Limb (tissue), 2 donors: Measurements from ENCODE around the gene FLRT2.

Experiments
- DNase-seq, 2 donors: peaks; one replicate each; pipeline ENCODE4 v3.0.0-alpha.2; 2016; ENCODE audit errors: extremely low spot score in 2 of 2

Gene FLRT2

GRCh38 chr14:85531141-85531586 is 1.2 kb downstream of the FLRT2 start:
- DNase-seq, result peak; percentile 60 to 82

GRCh38 chr14:85531587-85532373 is 1.8 kb downstream of the FLRT2 start:
- DNase-seq, result peak; percentile 81 to 85

DNA sequence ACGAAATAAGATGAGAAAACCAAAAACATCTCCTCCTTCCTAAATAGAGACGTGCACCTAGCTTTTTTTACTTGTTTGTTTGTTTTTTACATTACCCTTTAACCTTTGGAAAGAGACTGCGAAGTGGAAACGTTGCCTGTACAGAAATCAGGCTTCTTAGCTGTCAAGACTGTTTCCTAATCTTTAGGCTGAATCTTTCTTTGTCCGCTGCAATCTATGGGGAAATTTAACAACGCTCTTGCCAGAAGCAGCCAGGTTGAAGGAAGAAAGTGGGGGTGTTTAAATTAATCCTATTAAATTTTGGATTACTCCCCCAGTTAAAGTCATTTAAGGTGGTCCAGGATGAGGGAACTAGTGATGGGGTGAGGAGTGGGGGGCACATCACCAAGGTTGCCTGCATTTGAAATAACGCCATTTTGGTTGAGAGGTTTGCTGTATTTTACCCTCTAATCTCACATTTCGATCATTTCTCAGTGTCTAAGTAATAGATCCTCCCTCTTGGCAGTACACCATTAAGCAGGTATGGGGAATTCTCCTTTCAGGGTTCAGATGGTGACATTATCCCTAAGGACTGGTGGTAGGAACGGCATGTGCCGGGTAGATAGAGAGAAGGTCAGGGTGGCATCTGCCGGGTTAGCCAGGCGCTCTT is 2.6 kb downstream of the FLRT2 start:
- peak in 1 of 2 donors; percentile 15 for DNase-seq

DNA sequence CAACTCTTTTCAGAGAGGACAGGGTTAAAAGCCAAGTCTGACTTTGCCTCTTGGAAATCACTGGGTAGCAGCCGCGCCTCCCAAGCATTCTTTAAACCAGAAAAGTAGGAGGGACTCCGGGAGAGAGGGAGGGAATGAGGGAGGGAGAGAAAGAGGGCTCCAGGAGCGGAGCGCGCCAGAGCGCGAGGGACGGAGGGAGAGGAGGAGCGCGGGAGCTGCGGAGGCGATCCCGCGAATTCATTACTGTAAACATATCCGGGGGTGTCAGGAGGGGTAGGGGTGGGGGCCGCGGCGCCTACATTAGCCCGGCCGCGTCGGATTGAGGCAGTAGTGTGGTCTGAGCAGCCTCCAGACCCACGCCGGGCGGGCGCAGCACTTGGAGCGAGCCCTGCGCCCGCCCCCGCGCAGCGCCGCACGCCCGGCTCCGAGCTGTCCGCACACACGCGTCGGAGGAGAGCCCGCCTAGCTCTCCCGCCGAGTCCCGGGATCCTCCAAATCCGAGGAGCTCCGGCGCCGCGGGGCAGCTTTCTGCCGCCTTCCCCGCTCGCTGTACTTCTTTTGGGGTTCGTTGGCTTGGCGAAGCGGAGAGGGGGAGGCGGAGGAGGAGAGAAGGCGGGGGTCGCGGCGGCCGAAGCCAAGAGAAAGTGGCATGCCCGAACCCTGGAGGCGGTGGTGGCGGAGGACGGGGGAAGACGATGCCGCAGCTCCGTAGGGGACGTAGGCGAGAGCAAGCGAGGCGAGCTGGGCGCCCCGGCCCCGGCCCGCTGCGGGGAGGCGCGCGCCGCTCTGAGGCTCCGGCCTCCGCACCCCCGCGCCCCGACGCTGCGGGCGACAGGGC is 3.3 kb downstream of the FLRT2 start:
- DNase-seq, result peak; percentile 86 to 92

GRCh38 chr14:85533861-85534291 is 3.9 kb downstream of the FLRT2 start:
- DNase-seq, result peak; percentile 18 to 74

GRCh38 chr14:85534458-85535293 is 4.7 kb downstream of the FLRT2 start:
- DNase-seq, result peak; percentile 18 to 62

DNA sequence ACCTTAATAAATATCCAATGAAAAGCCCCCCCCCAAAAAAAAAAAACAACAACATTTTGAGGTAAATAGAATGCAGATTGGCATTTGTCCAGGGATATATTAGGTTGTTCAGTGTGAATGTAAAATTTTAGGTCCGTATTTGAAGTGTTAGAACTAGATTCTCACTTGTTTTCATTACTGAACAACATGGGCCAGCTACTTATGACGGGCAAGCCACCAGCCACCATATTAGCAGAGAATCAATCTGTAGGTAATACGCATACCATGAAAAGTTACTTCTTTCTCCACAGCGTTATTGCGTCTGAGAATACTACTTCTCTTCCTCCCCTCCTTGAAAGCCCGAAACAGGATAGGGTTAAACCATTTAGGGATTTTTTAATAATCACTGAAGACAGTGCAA is 5.4 kb downstream of the FLRT2 start:
- peak in 1 of 2 donors; percentile 29 for DNase-seq

DNA sequence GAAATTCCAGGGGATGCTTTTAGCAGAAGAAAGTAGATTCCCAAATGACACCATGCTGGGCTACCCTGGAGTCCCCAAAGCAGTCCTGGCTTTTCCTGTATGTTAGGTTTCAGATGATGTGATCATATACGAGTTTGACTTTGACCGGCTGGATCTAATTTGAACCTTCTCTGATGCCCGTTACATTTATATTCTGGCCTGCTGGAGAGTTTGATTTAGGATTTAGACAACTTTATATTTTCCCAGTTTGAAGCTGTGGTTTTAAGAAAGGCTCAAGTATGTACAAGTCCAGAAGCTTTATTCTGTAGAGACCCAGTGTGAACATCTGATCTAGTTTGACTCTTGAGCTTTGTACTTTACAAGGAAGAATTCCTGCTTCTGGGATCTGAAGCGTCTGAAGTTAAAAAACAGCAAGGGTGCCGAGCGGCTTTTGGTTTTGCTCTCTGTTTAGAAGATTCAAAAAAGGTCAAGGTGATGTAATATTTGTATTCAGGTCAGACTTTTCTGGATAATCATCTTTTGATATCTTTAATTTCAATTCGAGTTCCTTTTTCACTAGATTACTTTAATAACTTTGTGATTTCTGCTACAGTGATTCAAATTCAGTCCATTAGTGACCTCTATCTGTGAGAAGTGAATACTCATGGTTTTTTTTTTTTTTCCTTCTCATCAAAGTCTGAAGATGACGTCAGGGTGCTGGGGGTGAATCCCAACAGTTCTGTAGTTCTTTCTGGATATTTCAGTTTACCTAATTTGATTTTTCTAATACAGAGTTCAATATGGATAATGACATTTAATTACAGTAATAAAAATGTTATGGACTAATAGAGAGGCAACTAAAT is 6.3 kb downstream of the FLRT2 start:
- DNase-seq, result peak; percentile 42 to 85

DNA sequence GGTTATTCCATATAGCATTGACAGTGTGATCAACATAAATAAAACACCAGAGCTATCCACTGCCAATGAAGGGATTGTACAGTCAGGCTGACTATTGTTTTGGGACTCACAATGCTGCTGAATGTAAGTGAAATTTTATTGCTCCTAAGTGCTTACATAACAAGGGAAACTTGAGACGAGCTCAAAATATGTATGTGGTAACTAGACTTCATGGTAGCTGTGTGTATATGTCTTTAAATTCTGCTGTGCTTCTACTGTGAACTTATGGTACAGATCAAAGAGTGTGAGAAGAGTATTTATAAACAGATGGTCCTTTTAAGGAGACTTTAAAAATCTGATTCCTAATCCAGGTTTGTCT is 6.9 kb downstream of the FLRT2 start:
- DNase-seq, result peak in 1 of 2 donors; percentile 62

- no peak for DNase-seq
Measured at GRCh38 chr14:85537526-85537925, 7.6 kb downstream of the FLRT2 start.

- DNase-seq, result peak in 1 of 2 donors; percentile 30
Measured at GRCh38 chr14:85538636-85539035, 8.7 kb downstream of the FLRT2 start.

DNA sequence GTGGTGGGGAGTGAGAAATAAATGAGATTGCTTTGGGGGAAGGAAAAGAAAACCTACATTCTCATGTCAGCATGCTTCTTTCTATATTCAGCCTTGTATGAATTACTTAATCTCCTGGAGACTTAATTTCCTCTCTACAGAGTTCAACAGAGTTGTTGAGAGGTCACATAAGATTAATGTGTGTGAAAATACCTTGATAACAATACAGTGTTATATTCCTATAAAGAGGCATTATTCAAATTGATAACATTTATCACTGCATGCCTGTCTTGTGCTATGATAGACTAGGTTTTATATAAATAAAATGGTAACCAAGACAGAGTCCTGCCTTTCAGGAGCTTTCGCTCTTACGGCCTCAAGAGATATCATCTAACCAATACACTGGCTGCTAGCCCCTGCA is 9.6 kb downstream of the FLRT2 start:
- DNase-seq, result no peak

GRCh38 chr14:85542623-85543022 is 12.7 kb downstream of the FLRT2 start:
- no peak for DNase-seq

DNA sequence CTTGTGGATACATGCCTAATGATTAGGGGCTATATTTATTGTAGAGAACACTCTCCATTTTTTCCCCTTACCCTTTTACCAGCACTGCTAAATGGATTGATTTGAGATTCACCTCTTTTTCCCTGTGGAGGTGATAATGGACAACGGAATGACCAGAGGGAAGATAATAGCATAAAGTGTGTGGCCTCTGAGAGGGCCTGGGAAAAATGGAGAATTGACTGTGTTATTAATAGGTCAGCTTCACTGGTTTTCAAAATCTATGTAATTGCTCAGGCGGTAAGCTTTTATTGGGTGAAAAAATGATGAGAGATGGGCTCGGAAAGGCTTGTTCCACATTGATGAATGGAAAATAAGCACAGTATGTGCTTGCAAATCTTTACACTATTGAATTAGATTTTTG is 15.8 kb downstream of the FLRT2 start:
- no peak for DNase-seq

- no peak for DNase-seq
Measured at GRCh38 chr14:85546390-85546789, 16.4 kb downstream of the FLRT2 start.

DNA sequence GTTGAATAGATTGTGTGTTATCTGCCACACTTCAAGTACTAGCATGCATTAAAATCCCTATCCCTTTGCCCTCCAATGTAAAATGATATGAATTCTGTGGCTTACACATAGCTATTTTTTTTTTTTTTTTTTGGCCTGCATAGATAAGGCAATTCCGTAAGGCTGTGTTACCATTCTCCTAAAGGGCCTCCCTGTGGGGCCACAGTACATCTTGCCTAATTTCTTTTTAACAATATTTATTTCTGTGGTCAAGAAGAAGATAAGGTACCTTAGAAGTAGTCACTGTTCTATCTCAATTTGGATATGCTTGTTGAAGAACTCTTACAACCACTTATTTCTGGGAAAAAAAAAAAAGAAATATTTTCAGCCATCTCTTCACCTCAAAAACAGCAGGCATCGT is 19.8 kb downstream of the FLRT2 start:
- no peak for DNase-seq

GRCh38 chr14:85554106-85554505 is 24.2 kb downstream of the FLRT2 start:
- no peak for DNase-seq

- DNase-seq, result no peak
Measured at GRCh38 chr14:85556267-85556666, 26.3 kb downstream of the FLRT2 start.

- no peak for DNase-seq
Measured at GRCh38 chr14:85558505-85558904, 28.6 kb downstream of the FLRT2 start.

DNA sequence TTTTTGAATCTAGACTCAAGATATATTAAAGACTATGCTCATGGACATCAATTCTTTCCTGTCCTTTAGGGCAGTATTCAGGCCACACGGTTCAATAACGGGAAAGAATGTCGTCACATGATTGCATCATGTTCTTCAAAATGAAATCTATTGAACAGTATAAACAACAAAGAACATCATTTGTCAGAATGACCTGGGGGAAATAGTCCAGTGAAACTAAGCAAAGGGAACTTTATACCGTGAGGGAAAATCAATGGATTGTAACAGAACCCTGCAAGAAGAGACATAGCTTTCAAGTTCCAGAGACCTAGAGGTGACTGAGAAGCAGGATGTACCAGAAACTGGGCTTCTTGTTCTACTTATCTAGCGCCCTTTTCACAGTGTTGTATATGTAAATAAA is 32.7 kb downstream of the FLRT2 start:
- no peak for DNase-seq
